Astrocyte (in vitro differentiated cells and primary cell): Measurements from ENCODE around the gene TENT4A. TPM values are rescaled to one million over a fixed set of nuclear protein-coding genes. Genes with fewer than 3 reads are reported as not detected.

ENCODE experiments used
- DNase-seq: peaks from one replicate; pipeline ENCODE4 v3.0.0-alpha.2; 2010; ENCODE audit warnings: low read depth
- FAIRE-seq: peaks from 2 replicates; lab custom pipeline; 2011; peaks lifted over from hg19 to GRCh38; lab: Jason Lieb, UNC
- H2AFZ ChIP-seq: 2 replicates; pipeline ENCODE4 v1.6.0; 2012; ENCODE audit warnings: low read depth, low read length, inconsistent platforms
- H3K27ac ChIP-seq: 2 replicates; pipeline ENCODE4 v1.5.1; 2011; ENCODE audit warnings: low read depth, low read length, inconsistent platforms
- H3K27me3 ChIP-seq: 2 replicates; pipeline ENCODE4 v1.6.0; 2011; ENCODE audit warnings: low read length, inconsistent platforms; ENCODE audit not compliant: insufficient read depth
- H3K36me3 ChIP-seq: 2 replicates; pipeline ENCODE4 v1.5.1; 2011; ENCODE audit warnings: low read length, inconsistent platforms; ENCODE audit not compliant: insufficient read depth
- H3K4me1 ChIP-seq: 2 replicates; pipeline ENCODE4 v1.5.1; 2011; ENCODE audit warnings: low read length, inconsistent platforms; ENCODE audit not compliant: insufficient read depth
- H3K4me2 ChIP-seq: 2 replicates; pipeline ENCODE4 v1.6.0; 2012; ENCODE audit warnings: low read length, inconsistent platforms
- H3K4me3 ChIP-seq: 2 replicates; pipeline ENCODE4 v1.5.1; 2011; ENCODE audit warnings: low read depth, mild to moderate bottlenecking, low read length, inconsistent platforms; ENCODE audit not compliant: insufficient read depth
- H3K79me2 ChIP-seq: 2 replicates; pipeline ENCODE4 v1.6.0; 2012; ENCODE audit warnings: mild to moderate bottlenecking, low read length, inconsistent platforms; ENCODE audit not compliant: insufficient read depth
- H3K9ac ChIP-seq: 2 replicates; pipeline ENCODE4 v1.6.0; 2012; ENCODE audit warnings: mild to moderate bottlenecking, low read length, inconsistent platforms
- H3K9me3 ChIP-seq: 2 replicates; pipeline ENCODE4 v1.5.1; 2012; ENCODE audit warnings: low read depth, mild to moderate bottlenecking, low read length, inconsistent platforms; ENCODE audit not compliant: insufficient read depth
- H4K20me1 ChIP-seq: 2 replicates; pipeline ENCODE4 v1.6.0; 2012; ENCODE audit warnings: low read length, inconsistent platforms; ENCODE audit not compliant: insufficient read depth
- H3K27ac Mint-ChIP-seq: one replicate; pipeline ENCODE4 v1.8.0; 2021; ENCODE audit warnings: mild to moderate bottlenecking, mixed read lengths; ENCODE audit not compliant: unreplicated experiment
- H3K27me3 Mint-ChIP-seq: one replicate; pipeline ENCODE4 v1.8.0; 2021; ENCODE audit warnings: low read depth, mixed read lengths; ENCODE audit not compliant: unreplicated experiment
- H3K36me3 Mint-ChIP-seq: one replicate; pipeline ENCODE4 v1.8.0; 2021; ENCODE audit warnings: low read depth, mixed read lengths; ENCODE audit not compliant: unreplicated experiment
- H3K4me1 Mint-ChIP-seq: one replicate; pipeline ENCODE4 v1.8.0; 2021; ENCODE audit warnings: low read depth, mixed read lengths; ENCODE audit not compliant: unreplicated experiment
- H3K4me3 Mint-ChIP-seq: one replicate; pipeline ENCODE4 v1.8.0; 2021; ENCODE audit warnings: mild to moderate bottlenecking, moderate library complexity, mixed read lengths; ENCODE audit not compliant: unreplicated experiment
- H3K9me3 Mint-ChIP-seq: one replicate; pipeline ENCODE4 v1.8.0; 2021; ENCODE audit warnings: mild to moderate bottlenecking, mixed read lengths; ENCODE audit not compliant: unreplicated experiment
- CTCF ChIP-seq: IDR thresholded peaks from 2 replicates; pipeline ENCODE4 v1.5.1; 2011; ENCODE audit warnings: low read depth, mild to moderate bottlenecking, inconsistent platforms, low read length, moderate library complexity; ENCODE audit not compliant: insufficient read depth
- EZH2 ChIP-seq: IDR thresholded peaks from 2 replicates; pipeline ENCODE4 v1.6.1; 2012; ENCODE audit warnings: mild to moderate bottlenecking, low read length, inconsistent platforms; ENCODE audit not compliant: insufficient read depth
- total RNA-seq: library from RNA; stranded (reverse); gene quantifications from 2 replicates; pipeline ENCODE4 v1.2.1, GENCODE V29; 2021

TENT4A gene
- total RNA-seq, 1 donor from 2014 or later, result 18.8 TPM

- peaks cover 40% of the 10 kb centered on the region for H3K36me3 ChIP-seq
- peaks cover 22% of the 10 kb centered on the region for H4K20me1 ChIP-seq
- Mint-ChIP-seq H3K27ac (no peak overlapping the region), H3K9me3 (no peaks in the 10 kb centered on the region), H3K36me3 (peaks cover 32% of the 10 kb centered on the region), H3K4me1 (peaks cover 3% of the 10 kb centered on the region), H3K4me3 (no peak overlapping the region), H3K27me3 (no peaks in the 10 kb centered on the region)
- H3K4me3 ChIP-seq, result no peak overlapping the region
- DNase-seq (no peak), FAIRE-seq (no peak)
- H3K4me1 ChIP-seq, result no peaks in the 10 kb centered on the region
- H3K9me3 ChIP-seq, result no peaks in the 10 kb centered on the region
- H3K79me2 ChIP-seq, result peaks cover 13% of the 10 kb centered on the region
- no peak overlapping the region for H3K4me2 ChIP-seq
- no peak overlapping the region for H2AFZ ChIP-seq
- H3K27me3 ChIP-seq, result no peaks in the 10 kb centered on the region
- H3K9ac ChIP-seq, result no peak overlapping the region
- no peak for TF ChIP-seq EZH2
- no peak for TF ChIP-seq CTCF
- no peak overlapping the region for H3K27ac ChIP-seq
Observed at GRCh38 chr5:6754766-6755165, 41.5 kb downstream of the TENT4A start.

- H3K9me3 Mint-ChIP-seq, result no peaks in the 10 kb centered on the region
- no peak overlapping the region for H3K4me3 Mint-ChIP-seq
- Histone ChIP-seq H4K20me1 (peaks cover 18% of the 10 kb centered on the region), H3K79me2 (peaks cover 10% of the 10 kb centered on the region), H3K36me3 (peaks cover 40% of the 10 kb centered on the region), H2AFZ (no peak overlapping the region), H3K4me2 (no peak overlapping the region), H3K27ac (no peak overlapping the region), H3K9me3 (no peaks in the 10 kb centered on the region), H3K27me3 (no peaks in the 10 kb centered on the region), H3K4me3 (no peak overlapping the region), H3K4me1 (no peaks in the 10 kb centered on the region), H3K9ac (no peak overlapping the region)
- peaks cover 7% of the 10 kb centered on the region for H3K4me1 Mint-ChIP-seq
- H3K27ac Mint-ChIP-seq, result no peak overlapping the region
- no peaks in the 10 kb centered on the region for H3K27me3 Mint-ChIP-seq
- TF ChIP-seq EZH2 (no peak), CTCF (no peak)
- FAIRE-seq (no peak), DNase-seq (no peak)
- H3K36me3 Mint-ChIP-seq, result peaks cover 32% of the 10 kb centered on the region
Observed at GRCh38 chr5:6755519-6755918, 42.3 kb downstream of the TENT4A start.

- H4K20me1 ChIP-seq, result peaks cover 15% of the 10 kb centered on the region
- H3K9ac ChIP-seq, result no peak overlapping the region
- no peak overlapping the region for H2AFZ ChIP-seq
- H3K79me2 ChIP-seq, result peaks cover 10% of the 10 kb centered on the region
- Mint-ChIP-seq H3K9me3 (no peaks in the 10 kb centered on the region), H3K36me3 (peaks cover 32% of the 10 kb centered on the region), H3K27me3 (no peaks in the 10 kb centered on the region), H3K27ac (peak overlapping the region; percentile 16), H3K4me1 (peaks cover 7% of the 10 kb centered on the region), H3K4me3 (no peak overlapping the region)
- DNase-seq (no peak), FAIRE-seq (no peak)
- TF ChIP-seq EZH2, result no peak
- no peak for TF ChIP-seq CTCF
- no peaks in the 10 kb centered on the region for H3K4me1 ChIP-seq
- H3K27ac ChIP-seq, result no peak overlapping the region
- H3K36me3 ChIP-seq, result peaks cover 37% of the 10 kb centered on the region
- no peak overlapping the region for H3K4me3 ChIP-seq
- H3K27me3 ChIP-seq, result no peaks in the 10 kb centered on the region
- no peaks in the 10 kb centered on the region for H3K9me3 ChIP-seq
- no peak overlapping the region for H3K4me2 ChIP-seq
Observed at GRCh38 chr5:6755941-6756340, 42.7 kb downstream of the TENT4A start.
